NB4 (cell line): ENCODE data around the gene TRIM62.

Experiments
- DNase-seq: peaks from one replicate; pipeline ENCODE4 v3.0.0; 2010; ENCODE audit warnings: low read depth
- H3K4me3 ChIP-seq: one replicate; pipeline ENCODE4 v1.5.1; 2011; ENCODE audit warnings: mild to moderate bottlenecking, low read depth, low read length, moderate library complexity
- CTCF ChIP-seq: IDR thresholded peaks from one replicate; pipeline ENCODE4 v1.5.1; 2012; ENCODE audit warnings: low read depth, low read length
- MAX ChIP-seq: IDR thresholded peaks from 2 replicates; pipeline ENCODE4 v1.6.1; 2011; ENCODE audit warnings: low read depth, low read length
- MYC ChIP-seq: IDR thresholded peaks from 2 replicates; pipeline ENCODE4 v1.6.1; 2011; ENCODE audit warnings: low read depth, low read length
- POLR2A ChIP-seq: IDR thresholded peaks from 2 replicates; pipeline ENCODE4 v1.6.1; 2011; ENCODE audit warnings: mild to moderate bottlenecking; ENCODE audit not compliant: insufficient read length; ENCODE audit errors: extremely low read depth

TRIM62 gene

GRCh38 chr1:33167650-33168447 is 14.0 kb downstream of the TRIM62 start:
- no peak for TF ChIP-seq POLR2A
- no peak for TF ChIP-seq MAX
- H3K4me3 ChIP-seq, result no peak overlapping the region
- no peak for DNase-seq

- H3K4me3 ChIP-seq, result no peak overlapping the region
- TF ChIP-seq MYC (no peak), MAX (no peak), CTCF (no peak), POLR2A (no peak)
- DNase-seq, result no peak
Observed at GRCh38 chr1:33165809-33166208, 16.0 kb downstream of the TRIM62 start.

GRCh38 chr1:33165209-33165608 is 16.6 kb downstream of the TRIM62 start:
- DNase-seq, result no peak
- H3K4me3 ChIP-seq, result no peak overlapping the region

GRCh38 chr1:33163621-33164519 is 18.0 kb downstream of the TRIM62 start:
- no peak overlapping the region for H3K4me3 ChIP-seq
- no peak for DNase-seq
- TF ChIP-seq MYC, result no peak
- no peak for TF ChIP-seq CTCF
- TF ChIP-seq POLR2A, result no peak
- no peak for TF ChIP-seq MAX

More at GRCh38 chr1:33165209-33165608, 16.6 kb downstream of the TRIM62 start:
- TF ChIP-seq MAX, result no peak
- TF ChIP-seq POLR2A, result no peak

GRCh38 chr1:33162141-33162540 is 19.7 kb downstream of the TRIM62 start:
- no peak for DNase-seq
- H3K4me3 ChIP-seq, result no peak overlapping the region
- TF ChIP-seq MAX (no peak), CTCF (no peak), MYC (no peak), POLR2A (no peak)

- H3K4me3 ChIP-seq, result no peak overlapping the region
- TF ChIP-seq POLR2A (no peak), MAX (no peak), CTCF (no peak), MYC (no peak)
- no peak for DNase-seq
Observed at GRCh38 chr1:33161061-33161681, 20.7 kb downstream of the TRIM62 start.
